NB4 (cell line): ENCODE data around the gene PAQR8.
A peak's percentile ranks its signal among the peaks of the same experiment; 100 is the strongest.

Source experiments
- DNase-seq: peaks from one replicate; pipeline ENCODE4 v3.0.0; 2010; ENCODE audit warnings: low read depth
- H3K4me3 ChIP-seq: one replicate; pipeline ENCODE4 v1.5.1; 2011; ENCODE audit warnings: mild to moderate bottlenecking, low read depth, low read length, moderate library complexity
- MYC ChIP-seq: IDR thresholded peaks from 2 replicates; pipeline ENCODE4 v1.6.1; 2011; ENCODE audit warnings: low read depth, low read length
- POLR2A ChIP-seq: IDR thresholded peaks from 2 replicates; pipeline ENCODE4 v1.6.1; 2011; ENCODE audit warnings: mild to moderate bottlenecking; ENCODE audit not compliant: insufficient read length; ENCODE audit errors: extremely low read depth
- TF ChIP-seq, protein P1 (sequence below): IDR thresholded peaks from one replicate; pipeline ENCODE4 v1.5.1; 2012; ENCODE audit warnings: low read depth, low read length
- TF ChIP-seq, protein P2 (sequence below): IDR thresholded peaks from 2 replicates; pipeline ENCODE4 v1.6.1; 2011; ENCODE audit warnings: low read depth, low read length

The PAQR8 gene

DNA sequence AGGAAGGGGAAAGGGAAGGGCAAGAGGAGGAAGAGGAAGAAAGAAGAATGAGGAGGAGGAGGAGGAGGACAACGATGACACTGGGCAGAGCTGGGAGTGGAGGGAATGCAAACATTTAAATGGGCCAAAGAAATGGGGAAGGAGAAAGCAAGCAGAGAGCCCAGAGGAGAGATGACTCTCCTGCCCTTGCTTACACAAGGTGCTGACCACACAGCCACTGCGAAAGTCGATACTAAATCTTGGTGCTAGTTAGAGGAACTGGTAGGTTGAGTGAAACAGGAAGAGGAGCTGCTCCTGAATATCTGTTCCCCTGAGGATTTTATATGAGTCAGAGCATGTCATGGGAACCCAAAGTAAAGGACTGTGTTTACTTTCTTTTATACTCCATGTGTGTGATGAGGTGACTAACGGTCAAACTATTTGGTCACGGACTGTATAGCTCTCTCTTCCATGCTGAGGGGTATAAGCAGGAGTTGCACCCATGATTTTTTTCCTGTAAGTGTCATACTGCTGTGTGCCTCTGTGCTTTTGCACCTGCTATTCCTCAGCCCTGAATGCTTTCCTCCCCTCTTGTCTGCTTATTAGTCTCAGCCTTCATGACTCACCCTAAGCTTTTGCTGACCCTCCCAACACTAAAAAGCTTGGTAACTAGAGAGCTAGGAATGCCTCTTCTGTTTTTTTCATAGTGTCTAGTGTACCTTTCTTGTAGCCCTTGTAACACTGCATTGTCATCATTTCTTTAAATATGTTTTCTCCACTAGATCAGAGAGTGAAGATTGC lies 9.5 kb upstream of the PAQR8 start:
- H3K4me3 ChIP-seq: peak overlapping the region; percentile 46
- TF ChIP-seq, protein P1, sequence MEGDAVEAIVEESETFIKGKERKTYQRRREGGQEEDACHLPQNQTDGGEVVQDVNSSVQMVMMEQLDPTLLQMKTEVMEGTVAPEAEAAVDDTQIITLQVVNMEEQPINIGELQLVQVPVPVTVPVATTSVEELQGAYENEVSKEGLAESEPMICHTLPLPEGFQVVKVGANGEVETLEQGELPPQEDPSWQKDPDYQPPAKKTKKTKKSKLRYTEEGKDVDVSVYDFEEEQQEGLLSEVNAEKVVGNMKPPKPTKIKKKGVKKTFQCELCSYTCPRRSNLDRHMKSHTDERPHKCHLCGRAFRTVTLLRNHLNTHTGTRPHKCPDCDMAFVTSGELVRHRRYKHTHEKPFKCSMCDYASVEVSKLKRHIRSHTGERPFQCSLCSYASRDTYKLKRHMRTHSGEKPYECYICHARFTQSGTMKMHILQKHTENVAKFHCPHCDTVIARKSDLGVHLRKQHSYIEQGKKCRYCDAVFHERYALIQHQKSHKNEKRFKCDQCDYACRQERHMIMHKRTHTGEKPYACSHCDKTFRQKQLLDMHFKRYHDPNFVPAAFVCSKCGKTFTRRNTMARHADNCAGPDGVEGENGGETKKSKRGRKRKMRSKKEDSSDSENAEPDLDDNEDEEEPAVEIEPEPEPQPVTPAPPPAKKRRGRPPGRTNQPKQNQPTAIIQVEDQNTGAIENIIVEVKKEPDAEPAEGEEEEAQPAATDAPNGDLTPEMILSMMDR: no peak
- no peak for TF ChIP-seq POLR2A
- TF ChIP-seq, protein P2, sequence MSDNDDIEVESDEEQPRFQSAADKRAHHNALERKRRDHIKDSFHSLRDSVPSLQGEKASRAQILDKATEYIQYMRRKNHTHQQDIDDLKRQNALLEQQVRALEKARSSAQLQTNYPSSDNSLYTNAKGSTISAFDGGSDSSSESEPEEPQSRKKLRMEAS: peak; percentile 62
- peak; percentile 25; the same call in 1 of the 2 replicates for TF ChIP-seq MYC
- peak; percentile 98 for DNase-seq

DNA sequence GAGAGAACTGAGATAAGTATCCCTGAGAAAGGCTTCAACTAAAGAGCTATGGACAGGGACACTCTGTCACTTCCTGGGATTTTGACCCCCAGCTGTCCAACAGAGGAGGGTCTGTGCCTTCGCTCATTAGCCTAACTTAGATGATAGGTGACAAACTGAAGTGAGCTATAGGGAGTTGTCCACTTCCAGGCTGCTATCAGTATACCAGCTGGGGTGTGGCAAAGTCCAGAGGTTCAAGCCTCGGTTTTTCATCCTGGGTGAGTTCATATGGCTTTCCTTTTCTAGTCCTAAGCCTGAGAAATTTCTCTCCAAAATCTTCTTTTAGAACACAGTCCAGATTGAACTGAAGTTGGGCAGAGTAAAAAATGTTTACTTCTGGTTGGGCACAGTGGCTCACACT lies 5.9 kb upstream of the PAQR8 start:
- H3K4me3 ChIP-seq: no peak overlapping the region
- no peak for DNase-seq
- TF ChIP-seq, protein P1: no peak
- TF ChIP-seq MYC (no peak), POLR2A (no peak)
- TF ChIP-seq, protein P2: no peak

DNA sequence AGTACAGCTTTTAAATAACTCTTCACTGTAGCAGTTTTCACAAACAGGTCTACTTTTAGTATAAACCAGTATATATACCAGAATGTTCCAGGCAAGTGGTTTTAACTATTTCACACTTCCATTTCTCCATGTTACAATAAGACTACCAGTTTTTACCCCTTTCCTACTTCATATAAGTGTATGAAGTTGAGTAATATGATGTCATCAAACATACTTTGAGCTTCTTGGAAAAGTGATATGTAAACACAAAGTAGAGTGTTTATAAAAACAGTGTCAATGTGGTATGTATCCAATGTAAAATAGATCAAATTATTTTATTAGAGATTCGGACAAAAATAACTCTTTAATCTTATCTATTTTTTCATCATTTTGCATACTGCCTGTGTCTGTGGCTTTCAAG lies 2.5 kb upstream of the PAQR8 start:
- DNase-seq: no peak
- H3K4me3 ChIP-seq: no peak overlapping the region
- TF ChIP-seq, protein P1: no peak
- TF ChIP-seq, protein P2: no peak
- TF ChIP-seq MYC: no peak

DNA sequence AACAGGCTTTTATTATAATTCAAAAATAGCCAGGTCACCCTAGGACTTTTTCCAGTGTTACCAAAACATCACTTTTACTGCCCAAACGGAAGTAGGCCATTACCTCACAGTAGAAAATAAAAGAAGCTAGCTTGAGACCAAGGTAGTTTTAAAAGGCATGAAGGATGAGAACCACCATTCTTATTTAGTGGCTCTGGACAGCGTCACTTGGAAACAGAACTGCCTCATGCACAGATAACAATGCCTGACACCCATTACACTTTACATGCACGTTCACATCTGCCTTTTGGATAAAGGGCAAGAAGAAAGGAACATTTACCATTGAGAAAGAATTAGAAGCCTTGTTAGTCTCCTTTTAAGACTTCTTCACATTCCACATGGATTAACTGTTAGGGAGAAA lies 1.9 kb upstream of the PAQR8 start:
- no peak for DNase-seq
- TF ChIP-seq MYC: no peak
- TF ChIP-seq POLR2A: no peak
- TF ChIP-seq, protein P1: no peak
- TF ChIP-seq, protein P2: no peak
- H3K4me3 ChIP-seq: no peak overlapping the region

DNA sequence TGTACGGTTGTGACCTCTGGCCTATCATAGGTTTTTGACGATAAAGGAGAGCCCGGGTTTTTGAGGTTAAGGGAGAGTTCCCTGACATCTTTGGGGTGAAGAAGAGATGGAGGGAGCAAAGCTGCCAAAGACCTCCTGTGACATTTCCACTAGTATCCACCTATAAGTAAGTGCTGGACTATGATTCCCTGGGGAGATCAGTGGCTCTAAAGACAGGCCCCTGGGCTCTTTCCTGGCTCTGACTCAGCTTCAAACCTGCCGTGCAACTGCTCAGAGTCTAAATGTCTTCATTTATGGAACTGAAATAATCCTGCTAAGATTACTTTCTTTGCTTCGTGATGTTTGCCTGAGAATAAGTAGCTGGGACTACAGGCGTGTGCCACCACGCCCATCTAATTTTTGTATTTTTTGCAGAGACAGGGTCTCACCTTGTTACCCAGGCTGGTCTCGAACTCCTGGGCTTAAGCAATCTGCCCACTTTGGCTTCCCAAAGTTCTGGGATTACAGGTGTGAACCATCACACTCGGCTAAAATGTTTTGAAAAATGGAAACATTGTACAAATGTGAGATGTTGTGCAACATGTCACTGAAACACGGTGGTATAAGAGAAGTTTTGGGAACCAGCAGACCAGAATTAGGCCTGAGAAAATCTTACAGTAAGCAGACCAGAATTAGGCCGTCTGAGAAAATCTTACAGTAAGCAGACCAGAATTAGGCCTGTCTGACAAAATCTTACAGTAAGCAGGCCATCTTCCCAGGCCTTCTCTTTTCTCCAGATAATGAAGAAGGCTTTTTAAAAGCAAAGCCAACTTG lies 1.1 kb upstream of the PAQR8 start:
- TF ChIP-seq, protein P2: no peak
- TF ChIP-seq, protein P1: no peak
- no peak for TF ChIP-seq MYC
- no peak overlapping the region for H3K4me3 ChIP-seq
- peak; percentile 56 for DNase-seq
